HepG2 (cell line): ENCODE measurements around the gene PLCB1. TPM values are rescaled to one million over a fixed set of nuclear protein-coding genes. Genes with fewer than 3 reads are reported as not detected.

ENCODE experiments used
- ATF4 ChIP-seq, 2 experiments: fragments of 450-650 bp in 1 of 2; sonication (generic) in 1 of 2; formaldehyde crosslinking; IDR thresholded peaks; 2 replicates each; pipeline versions ENCODE4 v1.5.0 to v1.8.0; 2020 to 2022; ENCODE audit warnings: mild to moderate bottlenecking in 1 of 2, missing genetic modification reagents in 1 of 2
- HDAC1 ChIP-seq: sonication (generic); formaldehyde crosslinking; IDR thresholded peaks from 2 replicates; pipeline ENCODE4 v1.5.1; 2020; ENCODE audit warnings: mild to moderate bottlenecking, missing genetic modification reagents
- HMGA1 ChIP-seq: sonication (generic); formaldehyde crosslinking; conservative IDR thresholded peaks from 2 replicates; pipeline ENCODE4 v1.4.0; 2020; ENCODE audit warnings: missing genetic modification reagents
- MYC ChIP-seq: sonication (generic); formaldehyde crosslinking; IDR thresholded peaks from 2 replicates; pipeline ENCODE4 v1.9.0; 2021; ENCODE audit warnings: missing genetic modification reagents, borderline replicate concordance
- RBAK ChIP-seq: sonication (generic); formaldehyde crosslinking; IDR thresholded peaks from 2 replicates; pipeline ENCODE4 v1.5.1; 2020; ENCODE audit warnings: mild to moderate bottlenecking, missing genetic modification reagents
- SIN3B ChIP-seq: fragments of 150-350 bp; IDR thresholded peaks from 2 replicates; pipeline ENCODE4 v1.6.1; 2014; ENCODE audit warnings: low read length
- SOX6 ChIP-seq, 2 experiments: fragments of 450-650 bp in 1 of 2; sonication (generic) in 1 of 2; formaldehyde crosslinking in 1 of 2; IDR thresholded peaks; 2 replicates each; pipeline versions ENCODE4 v1.4.0 to v1.6.1; 2017 to 2020; ENCODE audit warnings: antibody characterized with exemption in 1 of 2, mild to moderate bottlenecking in 1 of 2, missing genetic modification reagents in 1 of 2
- TAF1 ChIP-seq: sonication (generic); formaldehyde crosslinking; IDR thresholded peaks from 2 replicates; pipeline ENCODE4 v1.4.0; 2020; ENCODE audit warnings: missing genetic modification reagents
- TMF1 ChIP-seq: sonication (generic); formaldehyde crosslinking; IDR thresholded peaks from 2 replicates; pipeline ENCODE4 v1.8.1; 2022; ENCODE audit warnings: low read depth, missing genetic modification reagents
- ZNF276 ChIP-seq: sonication (generic); formaldehyde crosslinking; IDR thresholded peaks from 2 replicates; pipeline ENCODE4 v1.4.0; 2020; ENCODE audit warnings: mild to moderate bottlenecking, low read depth, missing genetic modification reagents
- ZNF326 ChIP-seq: sonication (generic); formaldehyde crosslinking; IDR thresholded peaks from 2 replicates; pipeline ENCODE4 v1.4.0; 2020; ENCODE audit warnings: missing genetic modification reagents, borderline replicate concordance
- ZNF766 ChIP-seq: sonication (generic); formaldehyde crosslinking; IDR thresholded peaks from 2 replicates; pipeline ENCODE4 v1.5.0; 2020; ENCODE audit warnings: missing genetic modification reagents, borderline replicate concordance
- polyA plus RNA-seq, 8 experiments: library from polyadenylated mRNA; depleted of rRNA in 3 of 8; stranded (reverse) in 7 of 8; unstranded in 1 of 8; fragments of >200 nt; fragmentation: Illumina TruSeq in 4 of 8; extraction: Trizol in 4 of 8; gene quantifications; 2 replicates each; pipeline versions ENCODE4 v1.2.1 to v1.2.3, GENCODE V29; 2011 to 2016; ENCODE audit warnings: low read depth in 4 of 8, missing spikeins in 1 of 8, mixed read lengths in 1 of 8; ENCODE audit not compliant: insufficient read depth in 1 of 8
- total RNA-seq, 5 experiments: library from RNA; depleted of rRNA; stranded (reverse); fragments of >200 nt; fragmentation: Illumina TruSeq; extraction: Trizol; gene quantifications; 2 replicates each; pipeline ENCODE4 v1.2.3, GENCODE V29; 2016; ENCODE audit warnings: low read depth in 1 of 5
- TF ChIP-seq, protein P1 (sequence below): sonication (generic); formaldehyde crosslinking; IDR thresholded peaks from 2 replicates; pipeline ENCODE4 v1.5.0; 2020; ENCODE audit warnings: missing genetic modification reagents

Gene PLCB1
- total and polyA plus RNA-seq, 2 of the 13 experiments (the other 11 are each of a cell fraction or from before 2014, with no cell fraction given), result 42.4 to 55.9 TPM

GRCh38 chr20:8330785-8331695, 199.0 kb downstream of the PLCB1 start (continued):
- TF ChIP-seq, protein P1, sequence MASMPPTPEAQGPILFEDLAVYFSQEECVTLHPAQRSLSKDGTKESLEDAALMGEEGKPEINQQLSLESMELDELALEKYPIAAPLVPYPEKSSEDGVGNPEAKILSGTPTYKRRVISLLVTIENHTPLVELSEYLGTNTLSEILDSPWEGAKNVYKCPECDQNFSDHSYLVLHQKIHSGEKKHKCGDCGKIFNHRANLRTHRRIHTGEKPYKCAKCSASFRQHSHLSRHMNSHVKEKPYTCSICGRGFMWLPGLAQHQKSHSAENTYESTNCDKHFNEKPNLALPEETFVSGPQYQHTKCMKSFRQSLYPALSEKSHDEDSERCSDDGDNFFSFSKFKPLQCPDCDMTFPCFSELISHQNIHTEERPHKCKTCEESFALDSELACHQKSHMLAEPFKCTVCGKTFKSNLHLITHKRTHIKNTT (CRISPR knock-in tag), result no peak
- TF ChIP-seq RBAK (CRISPR knock-in tag), result no peak
- no peak for TF ChIP-seq MYC (CRISPR knock-in tag)
- no peak for TF ChIP-seq HMGA1 (CRISPR knock-in tag)
- no peak for TF ChIP-seq TAF1
- peak in 1 of 2 experiments; percentile 13; a peak in 1 of 4 replicates for TF ChIP-seq ATF4 (CRISPR knock-in tag; IDR thresholded peaks at IDR 0.05)
- no peak for TF ChIP-seq ZNF276 (CRISPR knock-in tag)
- no peak for TF ChIP-seq ZNF326 (CRISPR knock-in tag)
- TF ChIP-seq ZNF766 (CRISPR knock-in tag), result no peak
- TF ChIP-seq TMF1, result no peak
- TF ChIP-seq HDAC1 (CRISPR knock-in tag), result peak; percentile 45; the same call in 1 of the 2 replicates
- TF ChIP-seq SOX6 (IDR thresholded peaks at IDR 0.05), result no peak
- peak; percentile 96 for TF ChIP-seq SOX6 (CRISPR knock-in tag; IDR thresholded peaks at IDR 0.05)
- TF ChIP-seq SIN3B, result no peak
